Stimulated activated CD8-positive, alpha-beta memory T cell treated with anti-CD3 and anti-CD28 coated beads, Interleukin-12 subunit alpha, Interleukin-12 subunit beta, amount 100 ng/mL, for 24 hours (primary cell): Measurements from ENCODE around the gene TRIM3.

ENCODE experiments used
- DNase-seq: peaks from one replicate; pipeline ENCODE4 v3.0.0-alpha.2; 2020; ENCODE audit errors: extremely low read depth

The TRIM3 gene

DNA sequence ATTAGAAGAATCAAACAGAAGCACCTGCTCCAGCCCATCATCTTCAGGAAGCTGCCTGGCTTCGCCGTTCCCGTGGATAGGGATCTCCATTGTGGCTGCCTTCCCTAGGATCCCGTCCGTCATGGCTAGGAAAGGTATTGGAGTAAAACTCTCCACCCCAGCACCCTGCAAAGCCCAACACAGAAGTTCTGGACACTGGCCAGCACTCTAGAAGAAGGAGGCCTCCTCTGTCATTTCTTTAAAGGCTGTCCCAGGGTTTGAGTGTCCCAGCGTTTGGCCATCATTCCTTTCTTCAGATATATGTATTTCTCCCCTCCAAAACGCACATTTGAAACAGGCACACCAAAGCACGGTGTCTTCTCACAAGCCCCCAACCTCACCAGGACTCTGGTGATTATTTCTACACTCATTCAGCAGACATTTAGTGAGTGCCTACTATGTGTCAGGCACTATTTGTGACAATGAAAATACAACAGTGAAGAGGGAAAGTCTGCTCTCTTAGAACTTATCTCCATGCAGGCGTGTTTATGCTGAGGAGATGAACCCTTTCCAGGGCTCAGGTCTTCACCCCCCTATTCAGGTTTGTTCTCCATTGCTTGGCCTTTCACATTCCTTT is 6.7 kb upstream of the TRIM3 start:
- no peak for DNase-seq

DNA sequence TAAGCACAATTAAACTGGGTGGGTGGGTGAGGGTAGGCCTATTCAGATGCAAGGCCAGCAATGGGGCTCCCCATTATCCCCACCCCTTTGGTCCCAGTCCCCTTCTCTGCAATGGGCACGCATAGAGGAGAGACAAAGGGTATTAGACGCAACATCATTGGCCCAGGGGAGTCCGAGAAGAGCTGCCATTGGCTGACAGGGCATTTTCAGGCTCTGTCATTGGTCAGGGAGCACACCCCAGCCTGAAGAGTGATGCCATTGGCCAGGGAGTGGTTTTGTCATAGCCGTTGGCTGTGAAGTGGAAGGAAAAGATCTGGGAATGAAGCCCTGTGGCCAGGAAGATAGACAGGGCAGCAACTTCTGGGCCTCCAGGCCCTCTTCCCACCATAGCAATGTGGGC is 2.8 kb upstream of the TRIM3 start:
- no peak for DNase-seq

DNA sequence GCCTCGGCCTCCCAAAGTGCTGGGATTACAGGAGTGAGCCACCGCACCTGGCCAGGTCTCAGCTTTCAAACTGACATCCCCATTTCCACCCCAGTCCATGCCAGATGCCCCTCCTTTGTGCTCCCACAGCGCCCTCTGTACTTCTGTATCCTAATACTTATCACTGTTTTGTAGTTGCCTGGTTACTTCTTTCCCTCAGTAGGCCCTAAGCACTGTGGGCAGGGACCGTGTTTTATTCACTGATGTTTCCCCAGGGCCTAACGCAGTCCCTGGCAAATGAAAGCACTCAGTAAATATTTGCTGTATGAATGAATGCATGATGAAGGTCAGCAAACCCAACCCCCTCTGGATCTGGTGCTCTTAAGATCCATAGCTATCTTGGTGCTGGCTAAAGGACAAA is 2.2 kb upstream of the TRIM3 start:
- no peak for DNase-seq

DNA sequence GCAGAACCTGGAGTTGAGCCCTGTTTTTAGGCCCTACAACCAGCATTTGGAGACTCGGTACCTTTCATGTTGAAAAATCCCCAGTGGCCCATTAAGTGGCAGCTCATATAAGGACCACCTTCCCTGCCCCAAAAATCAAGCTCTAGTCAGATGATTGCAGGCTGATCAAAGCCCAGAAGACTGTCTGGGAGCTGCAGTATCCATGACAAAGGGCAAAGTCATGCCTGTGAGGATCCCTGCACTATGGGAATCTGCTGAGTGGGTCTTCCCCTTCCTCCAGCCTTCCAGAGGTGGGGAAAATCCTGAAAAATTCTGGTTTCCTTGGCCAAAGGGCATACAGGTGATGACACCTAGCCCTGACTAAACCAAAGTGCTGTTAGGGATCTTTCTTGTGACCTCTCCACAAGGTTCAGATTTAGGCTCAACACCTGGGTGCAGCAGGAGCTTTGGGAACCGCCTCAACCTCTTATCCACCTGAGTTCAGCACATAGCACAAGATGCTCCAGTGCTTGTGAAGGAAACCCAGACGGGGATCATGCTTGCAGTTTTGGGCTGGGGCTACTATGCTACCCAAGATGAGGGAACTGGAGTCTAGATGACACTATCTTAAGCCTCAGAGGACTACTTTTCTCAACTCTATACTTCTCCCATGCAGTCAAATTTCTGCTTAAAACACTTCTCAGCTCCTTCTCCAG is 1.2 kb upstream of the TRIM3 start:
- DNase-seq, result no peak

DNA sequence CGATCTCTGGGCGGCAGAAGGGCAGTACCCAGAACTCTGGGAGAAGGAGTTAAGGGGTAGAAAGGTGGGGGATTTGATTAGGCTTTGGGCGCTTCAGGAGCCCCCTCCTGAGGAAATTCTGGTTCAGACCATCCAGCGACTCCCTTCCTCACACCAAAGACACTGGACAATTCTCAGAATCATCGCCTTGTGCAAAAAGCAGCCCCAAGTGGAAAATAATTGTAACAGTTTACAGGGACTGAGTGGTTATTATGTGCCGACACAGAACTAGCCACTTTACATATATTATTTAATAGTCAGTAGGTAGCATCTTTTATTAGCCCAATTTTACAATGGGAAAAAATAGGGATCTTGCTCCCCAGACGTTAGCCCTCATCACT is 662 bp upstream of the TRIM3 start:
- no peak for DNase-seq

DNA sequence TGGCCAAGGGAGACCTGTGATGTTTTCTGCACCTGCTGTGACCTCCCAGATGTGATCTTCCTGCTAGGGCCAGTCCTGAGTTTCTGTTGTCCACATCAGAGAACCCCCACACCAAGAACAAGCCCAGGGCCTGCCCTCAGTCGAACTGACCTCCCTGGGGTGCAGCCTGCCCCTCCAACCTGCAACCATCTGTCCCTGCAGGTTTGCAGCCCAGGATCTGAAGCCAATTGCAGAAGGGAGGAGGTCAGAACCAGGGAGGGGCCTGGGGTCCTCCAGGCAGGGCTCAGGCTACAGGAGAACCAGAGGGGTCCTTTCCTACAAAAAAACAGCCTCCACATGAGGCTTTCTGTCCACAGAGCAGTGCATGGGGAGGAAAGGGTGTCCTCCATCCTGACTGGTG is 807 bp downstream of the TRIM3 start:
- DNase-seq, result no peak

DNA sequence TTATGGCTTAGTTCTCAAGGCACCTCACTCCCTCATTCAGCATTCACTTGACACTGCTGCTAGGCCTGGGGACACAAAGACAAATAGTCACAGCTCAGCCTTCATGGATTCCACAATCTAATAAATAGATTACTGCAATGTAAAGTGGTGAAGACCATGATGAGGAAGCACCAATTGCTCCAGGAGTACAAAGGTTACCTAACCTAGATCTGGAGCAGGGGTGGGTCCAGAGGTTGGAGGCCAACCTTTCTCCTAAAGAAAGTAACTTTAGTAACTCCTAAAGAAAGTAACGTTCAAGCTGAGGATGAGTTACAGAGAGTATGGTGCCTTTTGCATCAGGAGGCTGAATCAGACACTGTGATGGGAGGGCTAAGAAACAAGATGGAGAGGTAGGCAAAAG is 4.1 kb downstream of the TRIM3 start:
- DNase-seq, result no peak

DNA sequence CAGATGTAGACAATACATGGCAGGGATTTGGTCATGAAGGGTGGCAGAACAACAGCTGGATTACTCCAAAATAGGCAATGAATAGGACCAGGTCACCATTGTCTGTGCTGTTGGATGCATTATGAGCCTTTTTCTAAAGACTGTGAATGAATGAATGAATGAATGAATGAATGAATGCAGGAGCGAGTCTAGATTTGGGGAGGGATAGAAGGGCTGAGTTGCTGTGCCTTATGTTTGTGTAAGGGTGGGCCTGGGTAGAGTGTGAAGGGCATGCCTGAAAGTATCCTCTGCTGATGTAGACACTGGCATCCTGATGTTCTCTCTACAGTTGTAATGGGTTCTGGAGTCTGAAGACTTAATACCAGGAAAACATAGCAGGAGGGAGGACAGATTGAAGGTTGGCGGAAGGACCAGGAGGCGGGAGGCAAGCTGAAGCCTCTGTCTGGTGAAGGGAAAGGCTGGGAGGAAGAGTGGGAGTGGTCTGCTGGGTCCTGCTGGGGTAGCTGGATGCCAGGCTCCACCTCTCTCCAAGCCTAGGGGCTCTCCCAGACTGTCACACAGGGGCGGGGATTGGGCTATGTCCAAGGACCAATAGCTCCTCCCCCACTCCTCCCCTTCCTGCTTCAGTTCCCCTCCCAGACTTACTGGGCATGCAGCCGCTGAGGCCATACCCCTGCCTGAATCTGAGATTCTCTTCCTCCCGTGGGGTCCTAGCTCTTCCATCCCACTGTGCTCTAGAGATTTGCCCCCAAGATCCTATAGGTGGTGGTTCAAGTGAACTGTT is 4.8 kb downstream of the TRIM3 start:
- no peak for DNase-seq

DNA sequence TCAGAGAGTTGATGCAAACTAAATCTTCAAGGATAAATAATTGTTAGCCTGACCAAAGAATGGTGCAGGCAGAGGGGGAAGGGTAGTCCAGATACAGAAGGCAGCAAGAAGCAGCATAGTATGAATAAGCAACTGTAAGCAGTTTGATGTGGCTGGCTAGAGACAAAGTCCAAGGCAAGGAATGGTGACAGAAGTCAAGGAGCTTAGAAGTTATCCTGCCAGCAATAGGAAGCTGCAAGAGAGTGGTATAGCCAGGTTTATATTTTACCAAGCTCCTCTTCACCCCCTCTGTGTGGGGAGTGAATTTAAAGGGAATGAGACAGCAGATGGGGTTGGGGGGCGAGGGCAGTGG is 14.7 kb downstream of the TRIM3 start:
- no peak for DNase-seq

DNA sequence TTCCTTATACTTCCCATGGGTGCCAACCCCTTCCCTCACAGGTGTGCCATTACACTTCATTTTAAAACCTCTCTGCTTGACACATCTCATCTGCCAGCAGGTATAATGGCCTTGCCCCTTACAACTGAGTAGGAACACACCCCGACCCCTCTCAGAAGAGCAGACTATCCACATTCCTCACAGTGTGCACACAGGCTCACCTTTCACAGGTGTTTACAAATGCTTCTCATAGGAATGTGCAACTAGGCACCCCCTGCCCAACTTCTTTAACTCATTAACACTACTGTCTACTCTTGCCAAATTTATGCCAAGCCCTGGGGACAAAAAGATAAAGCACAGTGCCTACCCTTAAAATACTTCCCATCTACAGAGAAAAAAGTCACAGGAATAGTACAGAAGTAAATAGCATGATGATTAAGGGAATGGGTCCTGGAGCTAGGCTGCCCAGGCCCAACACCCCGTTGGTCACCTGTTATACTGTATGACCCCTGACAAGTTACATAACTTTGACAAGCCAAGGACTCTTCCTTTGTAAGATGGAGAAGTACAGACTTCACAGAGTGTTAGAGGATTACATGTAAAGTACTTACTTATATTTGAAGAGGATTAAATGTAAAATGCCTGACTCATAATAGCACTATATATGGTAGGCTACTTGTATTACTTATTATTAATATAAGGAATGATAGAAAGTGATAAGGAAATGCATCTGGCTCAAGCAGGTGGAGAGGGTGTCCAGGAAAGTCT is 15.2 kb downstream of the TRIM3 start:
- DNase-seq, result no peak

DNA sequence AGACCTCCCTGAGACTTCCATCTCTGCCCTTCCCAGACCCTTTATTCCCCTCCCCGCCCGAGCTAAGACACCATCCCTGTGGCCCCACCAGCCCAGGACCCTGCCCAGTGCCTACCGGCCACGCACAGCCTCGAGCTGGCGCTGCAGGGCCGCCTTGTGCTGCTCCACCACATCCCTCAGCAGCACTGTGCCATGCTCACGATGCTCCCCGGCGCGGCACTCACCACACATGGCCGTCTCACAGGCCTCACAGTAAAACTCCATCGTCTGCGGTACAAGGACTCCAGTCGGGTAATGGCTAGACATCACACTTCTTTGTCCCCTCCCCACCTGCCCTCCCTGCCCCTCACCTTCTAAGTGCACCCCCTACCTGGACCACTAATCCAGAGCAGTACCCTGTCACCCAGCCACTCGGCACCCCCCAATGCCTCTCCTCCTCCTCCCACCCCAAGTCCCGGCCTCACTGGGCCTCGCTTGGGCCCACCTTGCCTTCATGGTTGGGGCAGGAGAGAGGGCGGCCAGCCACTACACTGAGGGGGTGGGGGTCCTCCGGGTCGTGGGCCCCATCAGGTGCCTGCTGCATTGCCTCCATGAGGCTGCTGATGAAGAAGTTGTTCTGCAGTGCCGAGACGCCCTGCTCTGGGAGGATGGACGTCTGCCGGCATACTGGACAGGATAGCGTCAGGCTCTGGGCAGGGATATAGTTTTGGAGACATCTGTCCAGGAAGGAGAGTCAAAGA is 16.0 kb downstream of the TRIM3 start:
- no peak for DNase-seq

DNA sequence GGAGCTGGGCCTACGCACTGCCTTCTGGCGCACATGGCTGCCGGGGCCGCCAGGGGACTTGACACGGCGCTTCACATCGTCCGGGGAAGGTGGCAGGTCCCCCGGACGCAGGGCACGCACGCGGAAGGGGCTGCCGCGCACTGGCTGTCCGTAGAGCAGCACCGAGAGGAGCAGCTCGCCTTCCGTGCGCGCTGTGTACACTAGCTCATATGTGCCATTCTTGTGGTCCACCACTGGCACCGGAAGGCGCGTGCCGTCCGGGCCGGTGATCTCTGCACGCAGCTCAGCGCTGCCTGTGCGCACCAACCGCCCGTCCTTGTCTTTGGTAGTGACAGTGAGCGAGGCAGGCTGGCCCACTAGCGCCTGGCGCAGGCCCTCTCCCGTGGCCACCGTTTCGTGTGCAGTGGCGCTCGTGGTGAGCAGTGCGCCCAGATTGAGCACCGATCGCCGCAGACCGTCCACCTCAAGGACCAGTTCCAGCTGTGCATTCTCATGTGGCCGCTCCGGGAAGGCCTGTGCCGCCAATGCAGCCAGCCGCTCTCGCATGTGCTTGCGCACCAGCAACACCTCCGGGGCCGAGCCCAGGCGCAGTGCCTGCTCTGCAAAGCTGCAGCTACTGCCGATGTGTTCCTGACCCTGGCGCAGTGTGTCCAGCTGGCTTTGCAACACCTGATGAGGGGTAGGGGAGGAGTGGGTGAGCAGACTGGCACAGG is 17.2 kb downstream of the TRIM3 start:
- DNase-seq, result no peak

DNA sequence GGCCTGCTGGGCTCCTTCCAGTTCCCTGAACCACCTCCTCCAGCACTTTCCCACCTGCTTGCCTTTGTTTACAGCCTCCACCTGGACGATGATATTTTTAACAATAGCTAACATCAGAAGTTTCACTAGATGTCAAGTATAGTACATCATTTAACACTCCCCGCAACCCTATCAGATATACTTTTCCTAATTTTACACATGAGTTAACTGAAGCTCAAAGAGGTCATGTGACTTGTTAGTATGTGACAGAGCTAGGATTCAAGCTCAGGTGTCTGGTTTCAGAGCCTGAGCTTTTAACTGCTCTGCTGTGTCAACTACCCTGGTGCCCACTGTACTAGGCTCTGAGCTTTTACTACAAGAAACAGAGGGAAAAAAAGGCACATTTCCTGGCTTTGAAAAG is 18.7 kb downstream of the TRIM3 start:
- DNase-seq, result no peak

DNA sequence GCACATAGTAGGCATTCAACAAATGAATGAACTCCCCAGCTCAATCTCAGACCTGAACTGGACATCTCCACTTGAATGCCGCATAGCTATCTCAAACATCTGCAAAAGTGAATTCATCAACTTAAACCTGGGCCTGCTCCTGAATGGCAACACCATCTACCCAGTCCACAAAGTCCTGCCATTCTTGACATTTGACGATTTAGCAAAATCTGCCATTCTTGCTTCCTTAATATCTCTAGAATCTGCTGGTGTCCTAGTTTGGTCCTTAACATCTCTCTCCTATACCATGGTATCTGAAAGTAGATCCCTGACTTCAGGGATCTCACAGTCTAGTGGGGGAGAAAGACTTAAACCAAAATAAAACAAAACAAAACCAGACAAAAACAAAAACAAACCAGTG is 20.6 kb downstream of the TRIM3 start:
- no peak for DNase-seq

DNA sequence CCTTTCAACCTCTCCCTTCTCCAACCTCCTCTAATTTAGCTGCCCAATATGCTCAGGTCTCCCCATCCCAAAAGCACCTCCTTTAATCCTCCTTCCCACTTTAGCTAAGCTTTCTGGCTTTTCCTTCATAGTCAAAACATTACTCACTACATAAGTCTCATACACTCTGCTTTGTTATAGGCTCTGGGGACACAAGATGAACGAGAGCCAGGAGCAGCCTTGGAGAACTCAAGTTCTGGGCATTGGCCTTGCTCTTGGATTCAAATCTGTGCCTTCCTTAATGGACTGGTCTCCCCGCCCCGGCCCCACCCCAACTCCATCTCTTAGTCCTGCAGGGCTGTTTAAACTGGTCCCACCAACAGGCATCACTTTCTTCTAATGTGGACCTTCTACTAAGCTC is 21.5 kb downstream of the TRIM3 start:
- DNase-seq, result no peak

DNA sequence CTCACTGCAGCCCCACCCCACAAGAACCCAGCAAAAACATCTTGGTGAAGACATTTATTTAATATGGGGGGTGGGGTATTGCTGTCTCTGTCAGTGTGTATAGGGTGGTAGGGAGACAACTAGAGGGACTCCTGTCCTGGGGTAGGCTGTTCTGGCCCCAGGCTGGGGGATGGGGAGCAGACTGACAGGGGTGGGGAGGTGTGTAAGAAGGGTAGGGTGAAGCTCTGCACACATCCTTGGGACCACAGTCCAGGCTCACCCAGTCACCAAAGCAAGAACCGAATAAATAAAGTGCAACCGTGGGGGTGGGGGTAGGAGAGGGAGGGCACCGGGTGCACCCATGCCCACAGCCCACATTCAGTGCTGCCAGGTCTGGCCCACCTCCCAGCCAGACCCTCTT is 25.2 kb downstream of the TRIM3 start:
- DNase-seq, result no peak

DNA sequence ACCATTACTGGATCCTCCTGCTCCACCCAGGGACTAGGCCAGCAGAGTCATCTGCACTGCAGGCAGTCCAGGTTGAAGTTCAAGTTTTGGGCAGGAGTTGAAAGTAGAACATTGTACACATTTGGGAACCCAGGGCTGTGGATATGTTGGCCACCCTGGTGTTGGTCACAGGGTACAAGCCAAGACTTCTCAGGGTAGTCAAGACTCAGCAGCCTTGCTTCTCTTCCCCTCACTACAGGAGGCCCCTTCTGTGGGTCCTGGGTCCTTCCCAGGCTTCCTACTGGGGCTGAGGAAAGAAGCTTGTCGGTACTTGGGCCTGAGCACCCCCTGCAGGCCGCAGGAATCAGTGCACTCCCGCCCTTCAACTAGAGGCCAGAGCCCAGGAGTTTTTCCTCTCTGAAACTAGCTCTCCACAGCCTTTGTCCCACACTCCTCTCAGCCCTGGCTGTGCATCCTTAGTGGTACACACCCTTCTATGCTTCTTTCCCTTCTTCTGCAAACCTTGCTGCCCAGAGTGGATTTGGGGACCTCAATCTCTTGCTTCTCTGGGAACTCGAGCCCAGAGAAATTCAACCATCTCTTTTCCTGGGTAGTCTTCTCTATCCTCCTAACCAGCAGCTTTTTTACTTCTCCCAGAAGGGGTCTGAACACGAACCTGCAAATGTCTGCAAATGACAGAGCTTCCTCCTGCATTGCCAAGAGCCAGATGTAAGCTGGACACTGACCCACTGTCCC is 30.3 kb downstream of the TRIM3 start:
- DNase-seq, result no peak

DNA sequence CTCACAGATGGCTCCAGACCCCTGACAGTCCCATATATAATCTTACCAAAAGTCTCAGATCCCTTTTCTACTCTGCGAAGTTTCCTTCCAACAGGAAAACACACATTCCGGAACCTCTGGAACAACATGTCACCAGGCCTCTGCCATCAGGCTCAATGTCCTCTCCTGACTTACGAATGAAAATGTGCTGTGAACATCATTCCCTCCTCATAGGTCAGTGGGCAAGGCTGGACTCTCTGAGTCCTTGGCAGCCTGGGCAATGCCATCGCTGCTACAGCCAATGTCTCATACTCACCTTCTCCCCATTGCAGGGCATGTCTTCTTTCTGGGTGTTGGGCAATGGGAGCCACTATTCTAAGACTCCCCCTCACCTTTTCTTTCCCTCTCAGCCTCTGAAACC is 31.3 kb downstream of the TRIM3 start:
- no peak for DNase-seq

DNA sequence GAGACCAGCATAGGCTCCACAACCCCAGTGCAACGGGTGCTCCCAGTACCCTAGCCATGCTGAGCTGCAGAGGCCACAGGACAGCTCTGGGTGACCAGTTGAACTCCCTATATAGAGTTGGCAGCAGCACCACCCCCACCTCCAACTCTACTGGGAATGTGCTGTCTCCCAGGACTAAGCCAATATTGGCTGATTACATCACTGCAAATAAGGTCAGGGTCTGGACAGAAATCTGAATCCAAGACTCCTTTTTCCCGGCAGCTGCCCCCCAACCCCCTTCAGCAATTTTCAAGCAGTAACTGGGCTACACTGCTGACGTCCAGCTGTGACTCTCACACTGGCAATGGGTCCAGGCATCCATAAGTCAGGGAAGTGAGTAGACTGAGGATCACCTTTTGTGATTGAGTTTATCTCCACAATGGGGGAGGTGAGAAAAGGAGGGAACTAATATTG is 32.8 kb downstream of the TRIM3 start, which contains the start of gene HPX:
Gene HPX (minus strand): TSS at position 82 of the 453 bp plus-strand sequence. CDS start 24 bp downstream, at position 58.
- no peak for DNase-seq

DNA sequence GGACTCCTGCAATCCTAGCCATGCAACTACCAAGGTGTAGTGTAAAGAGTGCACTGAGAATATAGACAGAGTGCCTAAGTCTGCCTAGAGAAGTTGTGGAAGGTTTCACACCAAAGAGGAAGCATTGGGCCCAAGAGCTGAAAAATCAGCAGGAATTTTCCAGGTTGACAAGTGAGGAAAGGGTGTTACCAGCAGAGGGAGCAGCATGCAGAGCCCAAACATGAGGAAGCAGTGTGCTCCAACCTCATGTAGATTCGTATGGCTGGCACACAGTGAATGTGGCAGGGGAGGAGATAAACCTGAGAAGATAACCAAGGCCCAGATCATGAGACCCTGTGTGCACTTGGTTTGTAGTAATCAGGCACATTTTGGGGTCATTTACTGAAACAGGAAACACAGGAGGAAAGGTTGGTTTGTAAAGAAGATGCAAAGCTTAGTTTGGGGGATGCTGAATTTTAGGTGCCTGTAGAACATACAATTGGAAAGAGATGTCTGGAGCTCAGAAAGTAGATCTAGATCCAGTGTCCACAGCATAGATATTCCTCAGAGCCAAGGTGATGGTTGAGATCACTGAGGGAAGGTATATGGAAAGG is 34.7 kb downstream of the TRIM3 start:
- no peak for DNase-seq
